Measurements from ENCODE around the gene UBXN4. TPM values are rescaled to one million over a fixed set of nuclear protein-coding genes. Genes with fewer than 3 reads are reported as not detected.
A peak's percentile ranks its signal among the peaks of the same experiment; 100 is the strongest.

UBXN4 gene
- total RNA-seq, 1 experiment from 2014 or later, result 123 TPM

GRCh38 chr2:135741043-135741394, 636 bp upstream of the UBXN4 start:
- Histone ChIP-seq H3K27ac (ENCODE audit: low read depth, low read length, poor library complexity, severe bottlenecking) (no peak overlapping the region), H3K27me3 (replicated peaks; ENCODE audit: insufficient read depth, low read depth, low read length, poor library complexity) (no peaks in the 10 kb centered on the region), H3K4me1 (ENCODE audit: insufficient read depth, low read length, poor library complexity, severe bottlenecking) (peaks cover 17% of the 10 kb centered on the region), H3K9me3 (ENCODE audit: low read depth, low read length, poor library complexity, severe bottlenecking) (no peaks in the 10 kb centered on the region), H3K4me3 (ENCODE audit: low read depth, low read length, poor library complexity, severe bottlenecking) (no peak overlapping the region), H3K36me3 (ENCODE audit: insufficient read depth, low read length, poor library complexity, severe bottlenecking) (peaks cover 1% of the 10 kb centered on the region)
- TF ChIP-seq CTCF (conservative IDR thresholded peaks at IDR 0.05; ENCODE audit: low read depth, low read length), result no peak
- TF ChIP-seq EZH2 (IDR thresholded peaks at IDR 0.05; ENCODE audit: borderline replicate concordance, low read depth, low read length, poor library complexity, severe bottlenecking), result no peak
- POLR2A ChIA-PET (ENCODE audit: low non-redundant PET), result interaction anchor here (0.6 kb wide), 1 partner anchor 344 kb away, joined by 10 read pairs; no protein-coding TSS in a partner anchor
- BruUV-seq (replicated peaks), result TSS peak; percentile 36
- intact Hi-C loops (cut with micrococcal nuclease; ENCODE audit: unreplicated experiment), result no loop called here
- no peak for DNase-seq (ENCODE audit: low spot score)
- CTCF ChIA-PET, result interaction anchor here (0.6 to 0.7 kb wide), 3 partner anchors 103 to 752 kb away, joined by 3 to 9 read pairs (median 3); no protein-coding TSS in a partner anchor

- Histone ChIP-seq H3K36me3 (ENCODE audit: insufficient read depth, low read length, poor library complexity, severe bottlenecking) (peaks cover 14% of the 10 kb centered on the region), H3K4me1 (ENCODE audit: insufficient read depth, low read length, poor library complexity, severe bottlenecking) (peaks cover 17% of the 10 kb centered on the region), H3K4me3 (ENCODE audit: low read depth, low read length, poor library complexity, severe bottlenecking) (peak overlapping the region; percentile 97), H3K27ac (ENCODE audit: low read depth, low read length, poor library complexity, severe bottlenecking) (peak overlapping the region; percentile 96), H3K27me3 (replicated peaks; ENCODE audit: insufficient read depth, low read depth, low read length, poor library complexity) (no peaks in the 10 kb centered on the region), H3K9me3 (ENCODE audit: low read depth, low read length, poor library complexity, severe bottlenecking) (no peaks in the 10 kb centered on the region)
- ChIA-PET CTCF (no interaction called here), POLR2A (ENCODE audit: low non-redundant PET) (no interaction called here)
- no peak for TF ChIP-seq CTCF (conservative IDR thresholded peaks at IDR 0.05; ENCODE audit: low read depth, low read length)
- no peak for TF ChIP-seq EZH2 (IDR thresholded peaks at IDR 0.05; ENCODE audit: borderline replicate concordance, low read depth, low read length, poor library complexity, severe bottlenecking)
- BruUV-seq (replicated peaks), result no TSS peak
- peak; percentile 59 for DNase-seq (ENCODE audit: low spot score)
- intact Hi-C loops (cut with micrococcal nuclease; ENCODE audit: unreplicated experiment), result no loop called here
Measured at GRCh38 chr2:135742325-135742757, 686 bp downstream of the UBXN4 start.

GRCh38 chr2:135743860-135744259, 2.2 kb downstream of the UBXN4 start:
- intact Hi-C loops (cut with micrococcal nuclease; ENCODE audit: unreplicated experiment), result no loop called here
- H3K27me3 ChIP-seq (replicated peaks; ENCODE audit: insufficient read depth, low read depth, low read length, poor library complexity), result no peaks in the 10 kb centered on the region
- no TSS peak for BruUV-seq (replicated peaks)
- peak overlapping the region; percentile 1 for H3K27ac ChIP-seq (ENCODE audit: low read depth, low read length, poor library complexity, severe bottlenecking)
- CTCF ChIA-PET, result no interaction called here
- DNase-seq (ENCODE audit: low spot score), result peak; percentile 17
- peaks cover 17% of the 10 kb centered on the region for H3K4me1 ChIP-seq (ENCODE audit: insufficient read depth, low read length, poor library complexity, severe bottlenecking)
- POLR2A ChIA-PET (ENCODE audit: low non-redundant PET), result interaction anchor here (0.6 kb wide), 1 partner anchor 251 kb away, joined by 14 read pairs; no protein-coding TSS in a partner anchor
- H3K4me3 ChIP-seq (ENCODE audit: low read depth, low read length, poor library complexity, severe bottlenecking), result peak overlapping the region; percentile 97
- H3K36me3 ChIP-seq (ENCODE audit: insufficient read depth, low read length, poor library complexity, severe bottlenecking), result peaks cover 27% of the 10 kb centered on the region
- TF ChIP-seq CTCF (conservative IDR thresholded peaks at IDR 0.05; ENCODE audit: low read depth, low read length), result no peak
- no peak for TF ChIP-seq EZH2 (IDR thresholded peaks at IDR 0.05; ENCODE audit: borderline replicate concordance, low read depth, low read length, poor library complexity, severe bottlenecking)
- H3K9me3 ChIP-seq (ENCODE audit: low read depth, low read length, poor library complexity, severe bottlenecking), result no peaks in the 10 kb centered on the region
